Neural progenitor cell (in vitro differentiated cells): ENCODE measurements around the gene SLC29A1.

Source experiments
- EZH2 ChIP-seq: fragments of 200-600 bp; sonication (generic); IDR thresholded peaks from 2 replicates; pipeline ENCODE4 v1.6.1; 2017; ENCODE audit warnings: antibody characterized with exemption, mild to moderate bottlenecking, moderate library complexity
- TF ChIP-seq, protein P1 (sequence below): fragments of 200-600 bp; sonication (generic); IDR thresholded peaks from 2 replicates; pipeline ENCODE4 v1.5.1; 2017; ENCODE audit warnings: antibody characterized with exemption, mild to moderate bottlenecking

DNA sequence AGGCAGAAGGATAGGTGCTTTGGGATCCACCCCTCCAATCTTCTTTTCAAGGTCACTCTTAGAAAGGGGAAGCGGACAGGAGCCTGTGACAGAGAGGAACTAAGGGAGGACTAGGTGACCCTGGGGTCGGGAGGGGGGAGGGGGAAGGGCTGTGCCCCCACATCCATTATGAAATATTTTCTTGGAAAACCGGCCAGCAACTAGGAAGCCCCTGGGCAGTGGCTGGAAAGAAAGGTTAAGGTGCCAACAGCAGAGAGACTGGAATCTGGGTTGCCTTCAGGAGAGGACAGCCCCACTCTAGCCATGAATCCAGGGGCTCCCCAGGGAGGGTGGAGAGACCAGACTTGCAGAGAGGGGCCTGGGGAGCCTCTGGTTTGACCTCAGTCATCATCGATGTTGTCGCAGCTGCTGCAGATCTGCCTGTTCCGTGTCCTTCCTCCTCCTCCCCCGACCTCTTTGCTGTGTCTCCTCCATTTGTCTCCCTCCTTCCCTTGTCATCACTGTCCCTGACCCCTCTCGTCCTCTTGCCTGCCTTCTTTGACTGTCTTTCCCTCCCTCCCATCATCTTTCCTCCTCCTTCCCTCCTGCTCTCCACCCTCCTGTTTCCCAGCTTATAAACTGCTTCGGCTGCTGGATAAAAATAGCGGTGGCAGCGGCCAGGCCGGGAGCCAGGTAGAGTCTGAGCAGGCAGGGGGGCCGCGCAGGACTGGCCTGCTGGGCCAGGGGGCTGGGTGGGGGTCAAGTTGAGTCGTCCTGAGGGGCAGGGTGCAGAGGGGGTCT lies 3.2 kb downstream of the SLC29A1 start:
- TF ChIP-seq, protein P1, sequence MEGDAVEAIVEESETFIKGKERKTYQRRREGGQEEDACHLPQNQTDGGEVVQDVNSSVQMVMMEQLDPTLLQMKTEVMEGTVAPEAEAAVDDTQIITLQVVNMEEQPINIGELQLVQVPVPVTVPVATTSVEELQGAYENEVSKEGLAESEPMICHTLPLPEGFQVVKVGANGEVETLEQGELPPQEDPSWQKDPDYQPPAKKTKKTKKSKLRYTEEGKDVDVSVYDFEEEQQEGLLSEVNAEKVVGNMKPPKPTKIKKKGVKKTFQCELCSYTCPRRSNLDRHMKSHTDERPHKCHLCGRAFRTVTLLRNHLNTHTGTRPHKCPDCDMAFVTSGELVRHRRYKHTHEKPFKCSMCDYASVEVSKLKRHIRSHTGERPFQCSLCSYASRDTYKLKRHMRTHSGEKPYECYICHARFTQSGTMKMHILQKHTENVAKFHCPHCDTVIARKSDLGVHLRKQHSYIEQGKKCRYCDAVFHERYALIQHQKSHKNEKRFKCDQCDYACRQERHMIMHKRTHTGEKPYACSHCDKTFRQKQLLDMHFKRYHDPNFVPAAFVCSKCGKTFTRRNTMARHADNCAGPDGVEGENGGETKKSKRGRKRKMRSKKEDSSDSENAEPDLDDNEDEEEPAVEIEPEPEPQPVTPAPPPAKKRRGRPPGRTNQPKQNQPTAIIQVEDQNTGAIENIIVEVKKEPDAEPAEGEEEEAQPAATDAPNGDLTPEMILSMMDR: no peak
- no peak for TF ChIP-seq EZH2
